GM19099 (cell line): Measurements from ENCODE around the gene C1QA.

ENCODE experiments used
- POLR2A ChIP-seq: IDR thresholded peaks from 3 replicates; pipeline ENCODE4 v1.6.1; 2011; ENCODE audit warnings: low read depth; ENCODE audit not compliant: insufficient read length; ENCODE audit errors: extremely low read depth

C1QA gene

GRCh38 chr1:22602060-22602740 is 34.2 kb upstream of the C1QA start:
- TF ChIP-seq POLR2A: no peak

GRCh38 chr1:22606161-22606560 is 30.3 kb upstream of the C1QA start:
- no peak for TF ChIP-seq POLR2A

DNA sequence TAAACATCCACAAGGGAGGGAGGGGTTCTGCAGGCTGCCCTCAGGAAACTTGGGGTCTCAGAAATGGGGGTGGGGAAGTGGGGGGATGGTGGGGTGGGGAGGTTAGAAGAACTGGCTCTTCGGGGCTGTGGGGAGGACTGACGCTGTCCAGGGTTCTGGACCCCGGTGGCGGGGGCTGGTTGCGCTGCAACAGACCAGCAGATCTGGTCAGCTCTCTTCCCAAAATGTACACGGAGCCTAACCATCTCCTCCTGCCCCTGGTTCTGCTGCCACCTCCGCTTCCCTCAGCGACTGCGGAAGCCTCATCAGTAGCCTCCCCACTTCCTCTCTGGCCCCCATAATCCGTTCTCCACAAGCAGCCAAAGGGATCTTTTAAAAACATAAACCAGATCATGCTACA is 29.3 kb upstream of the C1QA start:
- no peak for TF ChIP-seq POLR2A

DNA sequence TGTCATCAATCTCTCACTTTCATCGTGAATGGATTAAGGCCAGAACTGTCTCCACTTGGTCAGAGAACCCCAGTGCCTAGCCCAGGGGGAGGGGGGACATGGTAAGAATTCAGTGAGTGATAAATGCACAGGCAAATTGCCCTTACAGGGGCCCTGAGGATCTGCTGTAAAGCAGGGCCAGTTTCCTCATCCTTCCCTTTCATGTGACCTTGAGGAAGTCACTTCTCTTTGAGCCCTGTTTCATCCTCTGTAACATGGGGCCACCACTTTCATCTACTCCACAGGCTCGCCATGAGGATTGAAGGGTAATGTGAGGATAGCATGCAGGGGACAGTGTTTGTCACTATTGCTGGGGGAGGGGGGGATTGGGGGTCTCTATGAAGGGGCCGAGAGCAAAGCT is 28.1 kb upstream of the C1QA start:
- TF ChIP-seq POLR2A: no peak

DNA sequence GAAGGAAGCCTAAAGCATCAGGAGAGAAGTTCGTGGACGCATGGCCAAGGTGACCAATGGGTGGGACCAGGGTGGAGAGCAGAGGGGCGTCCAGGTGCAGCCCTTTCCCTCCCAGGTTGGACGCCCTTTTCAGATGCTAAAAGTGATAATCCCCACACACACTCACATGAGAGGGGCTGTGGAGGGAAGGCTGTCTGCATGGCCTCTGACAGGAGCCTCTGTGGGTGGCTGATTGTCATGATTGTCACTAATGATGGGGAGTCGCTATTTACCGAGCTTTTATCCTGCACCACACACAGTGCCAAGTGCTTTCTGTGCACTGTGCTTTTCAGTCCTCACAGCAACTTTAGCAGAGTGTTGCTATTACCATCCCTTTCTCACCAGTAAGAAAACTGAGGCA is 27.1 kb upstream of the C1QA start:
- no peak for TF ChIP-seq POLR2A

- TF ChIP-seq POLR2A: no peak
Observed at GRCh38 chr1:22611530-22611947, 24.9 kb upstream of the C1QA start.

- no peak for TF ChIP-seq POLR2A
Observed at GRCh38 chr1:22612671-22613571, 23.5 kb upstream of the C1QA start.

- TF ChIP-seq POLR2A: no peak
Observed at GRCh38 chr1:22613572-22613918, 22.9 kb upstream of the C1QA start.

DNA sequence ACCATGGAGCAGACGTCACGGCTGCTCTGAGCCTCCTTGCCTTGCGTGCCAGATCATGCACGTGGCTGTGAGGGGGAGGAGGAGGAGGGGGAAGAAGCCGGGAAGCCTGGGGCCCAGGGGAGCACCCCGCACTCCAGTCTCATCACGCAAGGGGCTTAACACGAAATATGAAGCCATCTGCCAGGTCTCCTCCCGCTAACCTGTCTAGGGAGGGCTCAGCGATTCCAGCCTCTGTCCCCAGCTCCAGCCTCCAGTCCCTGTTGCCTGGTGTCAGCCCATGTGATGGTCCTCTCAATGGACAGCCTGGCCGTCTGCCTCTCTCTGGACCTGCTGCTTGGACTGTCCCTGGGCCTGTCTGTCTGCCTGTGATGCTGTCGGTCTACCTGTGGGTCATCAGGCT is 22.5 kb upstream of the C1QA start:
- TF ChIP-seq POLR2A: no peak

GRCh38 chr1:22615886-22616285 is 20.5 kb upstream of the C1QA start:
- TF ChIP-seq POLR2A: no peak

DNA sequence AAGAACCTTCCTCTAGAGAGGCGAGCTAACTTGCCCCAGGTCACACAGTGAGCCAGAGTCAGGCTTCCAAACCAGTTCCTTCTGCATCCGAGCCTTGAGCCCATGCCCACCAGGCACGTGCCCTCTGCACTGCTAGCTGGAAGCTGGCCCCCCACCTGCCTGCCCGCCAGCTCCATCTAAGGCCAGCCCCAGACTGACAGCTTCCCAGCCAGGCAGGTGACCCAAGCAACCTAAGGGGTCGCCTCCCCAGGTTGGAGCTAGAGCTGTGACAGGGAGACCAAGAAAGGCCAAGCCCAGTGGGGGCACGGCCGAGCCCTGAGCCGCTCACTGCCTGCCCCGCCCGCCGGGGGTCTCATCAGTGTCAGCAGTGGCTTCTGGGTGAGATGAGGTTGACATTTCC is 19.9 kb upstream of the C1QA start:
- TF ChIP-seq POLR2A: no peak

- TF ChIP-seq POLR2A: no peak
Observed at GRCh38 chr1:22618056-22618455, 18.4 kb upstream of the C1QA start.

GRCh38 chr1:22619252-22619651 is 17.2 kb upstream of the C1QA start:
- no peak for TF ChIP-seq POLR2A

GRCh38 chr1:22619798-22620197 is 16.6 kb upstream of the C1QA start:
- TF ChIP-seq POLR2A: no peak

GRCh38 chr1:22621761-22622160 is 14.7 kb upstream of the C1QA start:
- TF ChIP-seq POLR2A: no peak

GRCh38 chr1:22625262-22625925 is 11.0 kb upstream of the C1QA start:
- no peak for TF ChIP-seq POLR2A

DNA sequence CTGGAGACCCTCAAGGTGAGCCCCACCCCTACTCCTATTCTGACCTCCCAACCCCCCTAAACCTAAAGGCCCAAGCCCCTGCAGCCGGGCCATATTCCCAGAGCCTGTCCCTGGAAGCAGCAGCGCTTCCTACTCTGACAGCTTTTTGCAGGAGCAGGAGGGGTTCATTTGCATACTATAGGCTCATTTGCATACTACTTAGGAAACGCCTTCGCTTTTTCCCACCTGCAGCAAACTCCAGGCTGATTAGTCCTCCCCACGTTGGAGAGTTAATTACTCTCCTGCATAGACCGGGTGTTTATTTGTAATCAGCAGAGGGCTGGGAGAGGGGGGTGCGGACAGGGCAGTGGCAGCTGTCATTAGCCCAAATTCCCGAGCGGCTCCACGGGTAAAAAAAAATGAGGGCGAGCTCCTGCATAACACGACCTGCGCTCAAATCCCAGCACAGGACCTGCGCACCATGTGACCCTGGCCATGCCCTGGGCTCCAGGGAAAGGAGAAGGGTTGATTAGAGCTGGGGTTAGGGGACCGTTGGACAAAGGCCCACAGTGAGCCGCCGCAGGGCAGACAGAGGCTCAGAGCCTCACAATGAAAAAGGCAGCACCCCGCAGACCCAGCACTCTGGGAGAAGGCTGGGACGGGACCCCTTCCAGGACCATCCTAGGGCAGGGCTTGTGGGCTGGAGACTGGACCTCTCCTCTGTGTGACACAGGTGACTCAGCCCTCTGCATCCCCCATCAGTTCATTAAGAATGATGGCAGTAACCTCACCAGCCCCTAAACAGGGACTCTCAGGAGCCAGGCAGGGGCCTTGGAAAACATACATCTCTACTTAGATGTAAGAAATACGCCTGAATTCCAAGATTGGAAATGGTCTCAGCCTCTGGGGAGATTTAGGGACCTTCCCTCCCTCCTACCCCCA is 9.9 kb upstream of the C1QA start:
- no peak for TF ChIP-seq POLR2A
